Neural crest cell (in vitro differentiated cells): ENCODE measurements around the gene TRAPPC10. TPM values are rescaled to one million over a fixed set of nuclear protein-coding genes. Genes with fewer than 3 reads are reported as not detected.

ENCODE experiments used
- DNase-seq: peaks from one replicate; pipeline ENCODE4 v3.0.0; 2021; ENCODE audit warnings: low read depth, mixed read lengths, low spot score
- H3K27ac Mint-ChIP-seq: one replicate; pipeline ENCODE4 v1.8.0; 2021; ENCODE audit warnings: mild to moderate bottlenecking, mixed read lengths; ENCODE audit not compliant: unreplicated experiment
- H3K27me3 Mint-ChIP-seq: 2 replicates; pipeline ENCODE4 v1.8.0; 2021; ENCODE audit warnings: low read depth, mild to moderate bottlenecking, mixed read lengths
- H3K36me3 Mint-ChIP-seq: 2 replicates; pipeline ENCODE4 v1.8.0; 2021; ENCODE audit warnings: low read depth, mild to moderate bottlenecking, mixed read lengths
- H3K4me1 Mint-ChIP-seq: 2 replicates; pipeline ENCODE4 v1.8.0; 2021; ENCODE audit warnings: mixed read lengths
- H3K4me3 Mint-ChIP-seq: one replicate; pipeline ENCODE4 v1.8.0; 2021; ENCODE audit warnings: mild to moderate bottlenecking, mixed read lengths
- H3K9me3 Mint-ChIP-seq: 2 replicates; pipeline ENCODE4 v1.8.0; 2021; ENCODE audit warnings: mixed read lengths
- CTCF ChIP-seq: fragments of 200-600 bp; sonication (generic); conservative IDR thresholded peaks from 2 replicates; pipeline ENCODE4 v1.5.0; 2021; ENCODE audit warnings: antibody characterized with exemption, mild to moderate bottlenecking
- total RNA-seq: library from RNA; stranded (reverse); gene quantifications from 2 replicates; pipeline ENCODE4 v1.2.1, GENCODE V29; 2021

Gene TRAPPC10
- total RNA-seq, 1 donor from 2014 or later = 35.1 TPM

DNA sequence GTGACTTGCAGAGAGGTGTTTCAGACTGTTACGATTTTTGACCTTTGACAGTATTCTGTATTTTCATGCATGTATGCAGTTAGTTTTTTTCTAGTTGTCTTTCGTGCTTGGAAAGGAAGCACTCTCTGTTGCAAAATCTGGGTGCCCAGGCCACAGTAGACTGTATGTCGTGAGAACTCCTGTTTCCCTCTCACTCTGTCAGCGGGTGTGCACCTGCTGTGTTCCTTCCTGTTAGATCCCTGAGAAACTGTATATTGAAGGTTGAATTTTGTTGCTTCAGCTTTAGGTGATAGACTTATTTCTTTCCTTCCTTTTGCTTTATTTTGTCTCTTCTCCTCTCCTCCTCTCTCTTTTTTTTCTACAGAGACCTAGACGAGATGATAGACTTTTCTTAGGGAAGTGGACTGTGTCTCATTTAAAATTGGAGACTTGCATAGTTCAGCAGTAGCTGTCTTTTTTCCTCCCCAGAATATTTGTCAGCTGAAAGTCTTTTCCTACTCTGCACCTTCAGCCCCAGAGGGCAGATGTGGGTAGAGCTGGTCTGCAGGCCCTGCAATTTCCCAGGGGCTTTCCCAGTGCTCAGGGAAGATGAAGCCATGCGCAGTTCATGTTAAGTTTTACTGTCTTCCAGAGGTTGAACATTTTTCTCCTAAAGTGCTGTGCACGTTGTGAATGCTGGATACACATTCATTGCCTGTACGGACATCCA lies 1.4 kb downstream of the TRAPPC10 start:
- H3K4me3 Mint-ChIP-seq = peak overlapping the region; percentile 92
- peak overlapping the region; percentile 89 for H3K27ac Mint-ChIP-seq
- H3K4me1 Mint-ChIP-seq = peaks cover 37% of the 10 kb centered on the region
- no peaks in the 10 kb centered on the region for H3K9me3 Mint-ChIP-seq
- no peaks in the 10 kb centered on the region for H3K27me3 Mint-ChIP-seq
- no peak for TF ChIP-seq CTCF
- H3K36me3 Mint-ChIP-seq = no peaks in the 10 kb centered on the region
- DNase-seq = no peak

- Mint-ChIP-seq H3K36me3 (no peaks in the 10 kb centered on the region), H3K4me1 (peaks cover 37% of the 10 kb centered on the region), H3K4me3 (peak overlapping the region; percentile 1), H3K27ac (no peak overlapping the region), H3K27me3 (no peaks in the 10 kb centered on the region), H3K9me3 (no peaks in the 10 kb centered on the region)
- TF ChIP-seq CTCF = no peak
- DNase-seq = no peak
These were observed 5.5 kb downstream of the TRAPPC10 start for GRCh38 chr21:44017601-44018000.

DNA sequence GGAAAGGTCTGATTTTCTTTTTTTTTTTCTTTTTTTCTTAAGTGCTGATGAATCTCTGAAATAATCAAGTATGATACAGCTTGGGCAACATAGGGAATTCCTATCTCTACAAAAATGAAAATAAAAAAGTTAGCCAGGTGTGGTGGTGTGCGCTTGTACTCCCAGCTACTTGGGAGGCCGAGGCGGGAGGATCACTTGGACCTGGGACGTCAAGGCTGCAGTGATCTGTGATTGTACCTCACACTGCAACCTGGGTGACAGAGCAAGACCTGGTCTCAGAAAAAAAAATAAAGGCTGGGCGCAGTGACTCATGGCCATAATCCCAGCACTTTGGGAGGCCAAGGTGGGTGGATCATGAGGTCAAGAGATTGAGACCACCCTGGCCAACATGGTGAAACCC lies 6.0 kb downstream of the TRAPPC10 start:
- DNase-seq = no peak
- no peak for TF ChIP-seq CTCF
- H3K27ac Mint-ChIP-seq = no peak overlapping the region

GRCh38 chr21:44018813-44019567 lies 6.9 kb downstream of the TRAPPC10 start:
- Mint-ChIP-seq H3K4me1 (peaks cover 25% of the 10 kb centered on the region), H3K4me3 (no peak overlapping the region), H3K27ac (no peak overlapping the region), H3K36me3 (no peaks in the 10 kb centered on the region), H3K27me3 (no peaks in the 10 kb centered on the region), H3K9me3 (no peaks in the 10 kb centered on the region)
- no peak for DNase-seq
- no peak for TF ChIP-seq CTCF

More for the DNA sequence above, 6.0 kb downstream of the TRAPPC10 start:
- Mint-ChIP-seq H3K4me1 (peaks cover 33% of the 10 kb centered on the region), H3K9me3 (no peaks in the 10 kb centered on the region), H3K36me3 (no peaks in the 10 kb centered on the region), H3K4me3 (no peak overlapping the region), H3K27me3 (no peaks in the 10 kb centered on the region)

- DNase-seq = no peak
- no peak overlapping the region for H3K27ac Mint-ChIP-seq
These were observed 7.5 kb downstream of the TRAPPC10 start for GRCh38 chr21:44019568-44019958.

More at GRCh38 chr21:44019568-44019958, 7.5 kb downstream of the TRAPPC10 start:
- H3K4me1 Mint-ChIP-seq = peaks cover 22% of the 10 kb centered on the region
- no peaks in the 10 kb centered on the region for H3K9me3 Mint-ChIP-seq
- no peak overlapping the region for H3K4me3 Mint-ChIP-seq
- TF ChIP-seq CTCF = no peak
- H3K36me3 Mint-ChIP-seq = no peaks in the 10 kb centered on the region
- H3K27me3 Mint-ChIP-seq = no peaks in the 10 kb centered on the region
